NCI-H2196 (cell line): ENCODE measurements around the gene LYZ.
"Not testable (repeated sequence)": the region's sequence is repeated elsewhere in the genome, so short reads cannot be mapped to it uniquely, and the experiment has no call there.

Experiments used
- DNase-seq: peaks from one replicate; lab custom pipeline; 2025; ENCODE audit not compliant: unreplicated experiment; lab: John Stamatoyannopoulos, UW

Gene LYZ

DNA sequence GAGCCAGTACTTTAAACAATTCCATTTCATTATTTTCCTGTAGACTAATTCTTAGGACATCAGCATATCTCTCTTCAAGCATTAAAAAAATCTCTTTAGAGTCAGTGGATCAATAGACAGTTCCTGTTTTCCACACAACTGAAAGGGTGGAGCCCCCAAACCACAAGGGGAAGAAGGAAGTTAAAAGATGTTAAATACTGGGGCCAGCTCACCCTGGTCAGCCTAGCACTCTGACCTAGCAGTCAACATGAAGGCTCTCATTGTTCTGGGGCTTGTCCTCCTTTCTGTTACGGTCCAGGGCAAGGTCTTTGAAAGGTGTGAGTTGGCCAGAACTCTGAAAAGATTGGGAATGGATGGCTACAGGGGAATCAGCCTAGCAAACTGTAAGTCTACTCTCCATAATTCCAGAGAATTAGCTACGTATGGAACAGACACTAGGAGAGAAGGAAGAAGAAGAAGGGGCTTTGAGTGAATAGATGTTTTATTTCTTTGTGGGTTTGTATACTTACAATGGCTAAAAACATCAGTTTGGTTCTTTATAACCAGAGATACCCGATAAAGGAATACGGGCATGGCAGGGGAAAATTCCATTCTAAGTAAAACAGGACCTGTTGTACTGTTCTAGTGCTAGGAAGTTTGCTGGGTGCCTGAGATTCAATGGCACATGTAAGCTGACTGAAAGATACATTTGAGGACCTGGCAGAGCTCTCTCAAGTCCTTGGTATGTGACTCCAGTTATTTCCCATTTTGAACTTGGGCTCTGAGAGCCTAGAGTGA is at the start of gene LYZ:
LYZ (plus strand) TSS at position 220 of the 777 bp plus-strand sequence; CDS start at position 248, 28 bp downstream.
- DNase-seq = no peak

- no peak for DNase-seq
Observed at GRCh38 chr12:69298947-69299346, 49.2 kb upstream of the LYZ start.

DNA sequence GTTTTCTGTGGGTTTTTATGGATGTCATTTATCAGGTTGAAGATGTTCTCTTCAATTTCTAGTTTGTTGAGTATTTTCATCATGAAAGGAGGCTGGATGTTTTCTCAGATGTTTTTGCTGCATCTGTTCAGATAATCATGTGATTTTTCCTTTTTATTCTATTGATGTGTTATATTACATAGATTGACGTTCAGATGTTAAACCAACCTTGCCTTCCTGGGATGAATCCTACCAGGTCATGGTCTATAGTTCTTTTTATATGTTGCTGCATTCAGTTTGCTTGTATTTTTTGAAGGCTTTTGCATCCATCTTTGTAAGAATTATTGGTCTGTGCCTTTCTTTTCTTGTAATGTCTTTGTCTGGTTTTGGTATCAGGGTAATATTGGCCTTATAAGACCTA is 43.9 kb upstream of the LYZ start:
- DNase-seq = no peak

GRCh38 chr12:69309461-69309860 is 38.7 kb upstream of the LYZ start:
- DNase-seq = no peak

- no peak for DNase-seq
Observed at GRCh38 chr12:69313209-69313608, 35.0 kb upstream of the LYZ start.

GRCh38 chr12:69316784-69317183 is 31.4 kb upstream of the LYZ start:
- DNase-seq = not testable (repeated sequence)

DNA sequence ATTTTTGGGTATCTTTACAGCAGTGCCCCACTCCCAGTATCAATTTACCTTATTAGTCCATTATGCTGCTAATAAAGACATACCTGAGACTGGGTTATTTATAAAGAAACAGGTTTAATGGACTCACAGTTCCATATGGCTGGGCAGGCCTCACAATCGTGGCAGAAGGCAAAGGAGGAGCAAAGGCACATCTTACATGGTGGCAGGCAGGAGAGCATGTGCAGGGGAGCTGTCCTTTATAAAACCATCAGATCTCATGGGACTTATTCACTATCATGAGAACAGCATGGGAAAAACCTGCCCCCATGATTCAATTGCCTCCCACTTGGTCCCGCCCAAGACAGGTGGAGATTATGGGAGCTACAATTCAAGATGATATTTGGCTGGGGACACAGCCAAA is 30.9 kb upstream of the LYZ start:
- DNase-seq = not testable (repeated sequence)

DNA sequence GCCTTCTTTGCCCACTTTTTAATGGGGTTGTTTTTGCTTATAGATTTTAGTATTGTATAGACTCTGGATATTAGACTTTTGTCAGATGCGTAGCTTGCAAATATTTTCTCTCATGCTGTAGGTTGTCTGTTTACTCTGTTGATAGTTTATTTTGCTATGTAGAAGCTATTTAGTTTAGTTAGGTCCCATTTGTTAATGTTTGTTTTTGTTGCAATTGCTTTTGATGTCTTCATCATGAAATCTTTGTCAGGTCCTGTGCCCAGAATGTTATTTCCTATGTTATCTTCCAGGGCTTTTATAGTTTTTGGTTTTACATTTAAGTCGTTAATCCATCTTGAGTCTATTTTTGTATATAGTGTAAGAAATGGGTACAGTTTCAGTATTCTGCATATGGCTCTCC is 30.0 kb upstream of the LYZ start:
- no peak for DNase-seq

- no peak for DNase-seq
Observed at GRCh38 chr12:69321351-69321750, 26.8 kb upstream of the LYZ start.

DNA sequence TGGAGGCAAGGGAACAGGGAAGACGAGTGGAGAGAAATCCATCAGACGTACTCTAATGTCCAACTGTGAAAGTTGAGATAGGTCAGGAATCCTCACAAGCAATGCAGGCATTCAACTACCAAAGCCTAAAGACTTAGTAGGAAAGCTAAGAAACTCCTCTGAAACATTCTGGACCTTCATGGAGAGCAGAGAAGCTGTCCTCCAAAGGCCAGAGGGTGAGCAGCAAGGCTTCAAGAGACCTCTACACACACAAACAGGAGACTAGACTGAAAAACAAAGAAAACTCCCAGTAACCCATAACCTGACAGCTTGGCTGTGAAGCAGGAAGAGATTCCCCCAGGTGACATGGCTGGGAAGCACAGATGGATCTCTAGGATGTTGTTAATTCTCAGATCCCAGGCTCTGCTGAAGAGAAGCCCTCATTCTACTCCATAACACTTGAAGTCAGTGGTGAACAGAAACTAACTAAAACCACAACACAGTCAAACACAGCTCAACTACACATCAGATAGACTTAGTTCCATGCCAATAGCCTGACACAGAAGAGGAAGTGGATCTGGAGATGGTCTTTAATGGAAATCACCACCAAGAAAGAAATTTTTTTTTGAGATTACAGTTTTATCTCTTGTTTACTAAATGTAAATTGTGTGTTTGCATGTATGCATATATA is 23.2 kb upstream of the LYZ start:
- DNase-seq = no peak

DNA sequence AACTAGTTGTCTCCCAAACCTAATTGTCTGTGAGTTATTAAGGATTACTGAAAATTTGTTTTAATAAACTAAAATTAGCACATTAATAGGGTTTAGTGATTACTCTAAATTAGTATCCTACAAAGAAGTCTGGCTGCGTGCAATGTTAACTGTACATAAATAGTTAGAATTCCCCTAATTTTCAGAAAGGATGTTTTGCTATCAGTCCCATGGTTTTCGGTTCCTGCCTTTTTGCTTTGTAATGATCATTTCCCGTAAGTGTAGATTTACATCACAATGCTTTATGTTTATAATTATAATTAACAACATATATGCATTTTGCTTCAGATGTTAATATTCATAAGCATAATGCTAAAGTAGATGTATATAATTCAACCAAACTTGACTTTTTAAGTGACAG is 19.8 kb upstream of the LYZ start:
- DNase-seq = no peak

DNA sequence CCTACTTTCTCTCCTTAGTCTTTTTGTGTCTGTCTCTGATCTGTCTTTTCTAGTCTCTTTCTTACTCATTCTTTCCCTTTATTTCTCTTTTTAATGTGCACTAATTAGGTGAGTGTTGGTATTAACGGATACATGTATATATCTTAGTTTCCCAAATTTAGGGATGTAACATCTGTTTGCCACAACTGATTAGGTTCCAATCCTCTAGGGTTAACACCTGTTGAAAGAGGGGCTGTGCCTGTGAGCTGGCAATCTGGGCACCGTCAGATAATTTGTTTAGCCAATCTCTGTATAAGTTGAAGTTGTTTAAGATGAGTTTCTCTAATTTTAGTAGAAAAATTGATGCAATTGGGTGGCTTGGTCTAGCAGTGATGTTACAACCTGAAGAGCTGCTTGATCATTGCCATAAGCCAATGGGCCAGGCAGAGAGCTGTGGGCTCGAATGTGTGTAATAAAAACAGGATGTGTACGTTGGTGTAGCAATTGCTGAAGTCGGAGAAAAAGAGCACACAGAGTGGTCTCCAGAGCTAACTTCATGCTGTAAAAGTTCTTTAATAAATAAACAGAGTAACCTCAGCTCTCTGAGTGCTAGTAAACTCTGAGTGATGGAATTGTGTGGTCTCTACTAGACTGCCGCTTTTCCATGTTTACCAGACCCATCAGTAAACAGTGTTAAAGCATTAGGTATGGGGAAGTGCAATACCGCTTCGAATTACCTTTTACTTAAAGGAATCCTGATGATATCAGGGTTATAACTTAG is 18.3 kb upstream of the LYZ start:
- no peak for DNase-seq

- no peak for DNase-seq
Observed at GRCh38 chr12:69330475-69331473, 17.4 kb upstream of the LYZ start.

GRCh38 chr12:69331519-69331908 is 16.7 kb upstream of the LYZ start:
- DNase-seq = no peak

DNA sequence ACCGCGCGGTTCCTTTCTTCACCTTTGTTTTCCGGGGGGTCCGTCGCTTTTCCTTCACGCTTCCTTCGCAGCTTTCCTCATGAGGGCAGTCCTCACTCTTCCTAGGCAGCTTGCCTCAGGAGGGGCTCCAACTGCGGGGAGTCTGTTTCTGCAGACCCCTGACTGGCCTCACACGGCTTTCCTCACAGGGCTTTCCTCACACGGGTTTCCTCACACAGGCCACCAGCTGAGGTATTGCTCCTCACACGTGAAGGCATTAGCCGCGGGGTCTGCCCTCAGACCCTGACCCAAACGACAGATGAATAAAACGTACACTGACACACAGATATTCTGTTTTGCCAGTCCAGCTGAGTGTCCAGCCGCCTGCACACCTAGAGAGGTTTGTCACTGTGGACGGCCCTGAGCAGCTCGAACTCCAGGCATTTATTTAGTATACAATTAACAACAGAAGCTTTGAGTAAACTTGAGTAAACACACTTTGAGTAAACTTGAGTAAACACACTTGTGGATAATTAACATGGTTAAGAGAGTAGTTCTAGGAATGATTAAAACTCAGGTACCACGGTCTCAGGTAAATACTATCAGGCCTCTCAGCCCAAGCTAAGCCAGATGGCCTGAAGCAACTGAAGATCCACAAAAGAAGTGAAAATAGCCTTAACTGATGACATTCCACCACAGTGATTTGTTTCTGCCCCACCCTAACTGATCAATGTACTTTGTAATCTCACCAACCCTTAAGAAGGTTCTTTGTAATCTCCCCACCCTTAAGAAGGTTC is 16.1 kb upstream of the LYZ start:
- no peak for DNase-seq

GRCh38 chr12:69332815-69333358 is 15.3 kb upstream of the LYZ start:
- DNase-seq = no peak

DNA sequence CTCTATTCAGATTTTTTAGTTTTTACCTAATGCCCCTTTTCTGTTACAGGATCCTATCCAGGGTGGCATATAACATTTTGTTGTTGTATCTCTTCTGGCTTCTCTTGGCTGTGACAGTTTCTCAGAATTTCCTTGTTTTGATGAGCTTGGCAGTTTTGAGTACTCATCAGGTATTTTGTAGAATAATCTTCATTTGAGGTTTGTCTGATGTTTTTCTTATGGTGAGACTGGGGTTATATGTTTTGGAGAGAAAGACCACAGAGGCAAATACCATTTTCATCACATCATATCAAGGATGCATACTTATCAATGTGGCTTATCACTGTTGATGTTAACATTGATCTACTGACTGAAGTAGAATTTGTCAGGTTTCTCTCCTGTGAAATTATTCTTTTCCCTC is 14.0 kb upstream of the LYZ start:
- DNase-seq = no peak

DNA sequence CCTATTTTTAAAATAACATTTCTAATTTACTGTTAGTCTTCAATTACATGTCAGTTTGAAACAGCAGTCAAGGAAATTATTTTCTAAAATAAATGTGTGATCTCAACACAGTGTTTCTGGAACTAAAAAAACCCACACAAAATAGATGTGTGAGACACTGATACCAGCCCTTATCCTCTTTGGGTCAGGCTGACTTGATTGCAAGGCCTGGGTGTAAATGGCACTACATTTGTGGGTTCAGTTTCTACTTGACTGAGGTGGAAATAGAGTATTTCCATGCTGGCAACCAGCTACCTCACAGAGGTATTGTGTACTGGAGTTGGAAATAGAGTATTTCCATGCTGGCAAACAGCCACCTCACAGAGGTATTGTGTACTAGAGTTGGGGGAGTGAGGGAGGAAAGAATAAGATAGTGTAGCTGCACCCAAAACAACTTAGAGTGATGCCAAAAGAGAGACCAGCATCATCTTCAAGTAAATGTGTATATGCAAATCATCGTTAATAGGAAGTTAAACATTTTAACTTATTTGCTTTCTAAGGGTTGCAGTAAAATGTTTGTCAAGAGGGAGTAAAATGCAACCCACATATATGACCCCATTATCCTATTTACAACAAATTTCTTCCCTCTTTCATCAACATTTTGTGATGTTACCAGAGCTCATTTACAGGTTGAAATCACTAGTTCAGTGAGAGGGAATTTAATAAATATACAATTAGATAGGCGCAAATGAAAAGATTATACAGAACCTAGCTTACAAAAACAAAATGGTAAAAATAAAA is 10.7 kb upstream of the LYZ start:
- DNase-seq = no peak
